GM19438 (cell line): ENCODE measurements around the gene LSM14B.
"Not testable (repeated sequence)": the region's sequence is repeated elsewhere in the genome, so short reads cannot be mapped to it uniquely, and the experiment has no call there.

ENCODE experiments used
- ATAC-seq: cut with Tn5 transposase; IDR thresholded peaks from one replicate; pipeline ENCODE4 v1.9.1; 2021; ENCODE audit warnings: low read depth; ENCODE audit not compliant: unreplicated experiment

LSM14B gene

DNA sequence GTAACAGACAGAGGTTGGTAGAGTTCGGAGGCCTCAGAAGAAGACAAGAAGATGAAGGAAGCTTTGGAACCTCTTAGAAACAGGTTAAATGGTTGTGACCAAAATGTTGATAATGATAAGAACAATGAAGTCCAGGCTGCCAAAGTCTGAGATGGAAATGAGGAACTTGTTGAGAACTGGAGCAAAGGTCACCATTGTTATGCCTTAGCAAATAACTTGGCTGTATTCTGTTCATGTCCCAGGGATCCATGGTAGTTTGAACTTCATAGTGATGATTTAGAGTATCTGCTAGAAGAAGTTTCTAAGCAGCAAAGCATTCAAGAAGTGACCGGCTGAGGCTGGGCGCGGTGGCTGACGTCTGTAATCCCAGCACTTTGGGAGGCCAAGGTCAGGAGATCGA lies 11.1 kb upstream of the LSM14B start:
- ATAC-seq, result no peak

GRCh38 chr20:62112368-62112767 lies 9.9 kb upstream of the LSM14B start:
- no peak for ATAC-seq

GRCh38 chr20:62114894-62115293 lies 7.4 kb upstream of the LSM14B start:
- ATAC-seq, result no peak

DNA sequence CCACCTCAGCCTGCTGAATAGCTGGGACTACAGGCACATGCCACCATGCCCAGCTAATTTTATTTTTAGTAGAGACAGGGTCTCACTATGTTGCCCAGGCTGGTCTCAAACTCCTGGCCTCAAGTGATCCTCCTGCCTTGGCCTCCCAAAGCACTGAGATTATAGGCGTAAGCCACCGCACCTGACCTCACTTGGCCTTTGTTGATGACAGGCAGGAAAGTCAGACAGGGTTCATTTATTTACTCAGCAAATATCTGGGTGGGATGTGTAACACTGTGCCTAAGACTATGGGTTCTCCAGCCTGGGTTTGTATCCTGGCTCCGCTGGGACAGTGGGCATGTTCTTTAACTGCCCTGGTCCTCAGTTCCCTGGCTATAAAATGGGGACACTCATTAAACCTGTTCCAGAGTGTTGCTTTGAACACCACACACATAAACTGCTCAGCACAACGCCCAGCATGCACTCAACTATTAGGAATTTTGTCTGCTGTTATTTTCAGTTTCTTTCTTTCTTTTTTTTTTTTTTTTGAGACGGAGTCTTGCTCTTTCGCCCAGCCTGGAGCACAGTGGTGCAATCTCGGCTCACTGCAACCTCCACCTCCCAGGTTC lies 6.4 kb upstream of the LSM14B start:
- not testable (repeated sequence) for ATAC-seq

DNA sequence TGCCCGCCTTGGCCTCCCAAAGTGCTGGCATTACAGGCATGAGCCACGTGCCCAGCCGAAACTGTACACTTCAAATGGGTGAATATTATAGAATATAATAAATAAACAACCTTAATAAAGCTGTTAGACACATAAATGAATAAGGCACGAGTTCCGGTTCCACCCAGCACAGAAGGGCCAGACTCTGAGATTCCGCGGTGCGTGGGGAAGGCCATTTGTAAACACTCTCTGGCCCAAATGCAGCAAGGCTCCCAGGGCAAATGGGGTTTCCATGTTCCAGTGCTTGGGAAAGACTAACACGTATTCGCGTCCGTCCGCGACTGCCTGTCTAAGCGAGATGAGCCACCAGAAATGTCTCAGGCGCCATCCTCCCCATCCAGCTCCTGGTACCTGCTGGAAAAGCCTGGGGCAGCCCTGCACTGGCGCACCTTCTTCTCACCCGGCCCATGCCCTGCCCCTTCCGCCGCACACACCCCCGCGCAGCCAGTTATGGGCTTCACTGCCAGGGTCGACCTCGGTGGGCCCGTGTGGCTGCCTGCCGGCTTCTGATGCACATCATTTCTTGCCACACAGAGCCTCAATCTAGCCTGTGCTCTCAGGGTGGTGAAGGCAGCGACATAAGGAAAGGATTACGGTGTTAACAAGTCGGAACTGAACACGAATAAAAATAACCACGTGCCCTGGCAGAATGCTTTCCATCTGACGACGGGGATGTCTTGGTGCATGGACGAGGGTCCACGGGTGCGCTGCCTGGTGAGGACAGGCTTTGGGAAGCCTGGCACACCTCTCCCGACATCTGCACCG lies 5.5 kb upstream of the LSM14B start:
- no peak for ATAC-seq

- no peak for ATAC-seq
These were observed 5.0 kb upstream of the LSM14B start for GRCh38 chr20:62117362-62117646.

GRCh38 chr20:62117658-62118057 lies 4.6 kb upstream of the LSM14B start:
- ATAC-seq, result no peak

GRCh38 chr20:62118113-62119043 lies 3.9 kb upstream of the LSM14B start:
- no peak for ATAC-seq

DNA sequence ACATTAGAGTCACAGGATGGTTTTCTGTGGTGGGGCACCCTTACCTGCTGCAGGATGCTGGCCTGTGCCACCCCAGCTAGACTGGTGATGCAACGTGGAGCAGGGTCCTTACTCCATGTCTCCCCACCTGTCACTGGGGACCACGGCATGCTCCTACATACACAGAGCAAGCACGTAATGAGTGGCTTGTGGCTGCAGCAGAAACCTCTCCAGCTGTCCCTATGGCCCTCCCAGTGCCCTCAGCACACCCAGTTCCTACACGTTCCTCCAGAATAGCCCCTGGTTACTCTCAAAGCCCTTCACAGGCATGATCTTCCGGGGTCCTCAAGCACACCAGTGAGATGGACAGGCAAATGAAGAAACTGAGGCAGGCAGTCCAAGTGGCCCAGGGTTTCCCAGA lies 3.2 kb upstream of the LSM14B start:
- ATAC-seq, result no peak

DNA sequence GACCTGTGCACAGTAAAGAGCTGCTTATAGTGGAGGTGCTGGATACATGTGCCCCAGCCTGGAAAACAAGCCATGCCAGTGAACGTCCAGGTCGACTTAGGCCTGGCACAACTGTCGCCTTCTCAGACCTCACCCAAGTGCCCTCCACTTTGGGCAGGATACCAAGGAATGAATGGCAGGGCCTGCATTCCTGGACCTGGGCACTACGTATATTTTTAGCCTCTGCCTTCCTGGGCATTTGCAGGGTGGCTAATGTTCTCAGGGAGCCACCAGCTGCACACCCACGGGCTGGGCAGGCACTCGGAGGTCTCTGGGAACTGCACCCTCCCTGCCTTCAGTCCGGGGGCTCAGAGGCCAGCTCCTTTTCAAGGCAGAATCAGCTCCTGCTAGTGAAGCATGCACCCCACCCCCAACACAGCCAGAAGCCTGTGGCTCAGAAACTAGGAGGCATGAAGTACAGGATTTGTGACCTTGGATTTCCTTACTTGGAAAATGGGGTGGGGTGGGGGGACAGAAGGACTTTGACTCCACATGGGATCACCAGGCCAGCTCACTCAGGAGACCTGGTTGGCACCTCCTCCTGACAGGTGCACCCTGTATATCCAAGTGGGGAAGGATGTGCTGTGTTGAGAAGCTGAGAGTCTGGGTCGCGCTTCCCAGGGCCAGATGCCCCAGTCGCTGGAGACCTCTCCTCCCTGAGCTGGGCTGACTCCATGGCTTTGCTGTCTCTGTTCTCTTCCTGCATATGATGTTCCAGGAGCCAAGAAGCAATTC lies 2.5 kb upstream of the LSM14B start:
- no peak for ATAC-seq

- no peak for ATAC-seq
These were observed 1.9 kb upstream of the LSM14B start for GRCh38 chr20:62120365-62120762.

GRCh38 chr20:62120990-62121775 lies 1.1 kb upstream of the LSM14B start:
- peak; percentile 6 for ATAC-seq

DNA sequence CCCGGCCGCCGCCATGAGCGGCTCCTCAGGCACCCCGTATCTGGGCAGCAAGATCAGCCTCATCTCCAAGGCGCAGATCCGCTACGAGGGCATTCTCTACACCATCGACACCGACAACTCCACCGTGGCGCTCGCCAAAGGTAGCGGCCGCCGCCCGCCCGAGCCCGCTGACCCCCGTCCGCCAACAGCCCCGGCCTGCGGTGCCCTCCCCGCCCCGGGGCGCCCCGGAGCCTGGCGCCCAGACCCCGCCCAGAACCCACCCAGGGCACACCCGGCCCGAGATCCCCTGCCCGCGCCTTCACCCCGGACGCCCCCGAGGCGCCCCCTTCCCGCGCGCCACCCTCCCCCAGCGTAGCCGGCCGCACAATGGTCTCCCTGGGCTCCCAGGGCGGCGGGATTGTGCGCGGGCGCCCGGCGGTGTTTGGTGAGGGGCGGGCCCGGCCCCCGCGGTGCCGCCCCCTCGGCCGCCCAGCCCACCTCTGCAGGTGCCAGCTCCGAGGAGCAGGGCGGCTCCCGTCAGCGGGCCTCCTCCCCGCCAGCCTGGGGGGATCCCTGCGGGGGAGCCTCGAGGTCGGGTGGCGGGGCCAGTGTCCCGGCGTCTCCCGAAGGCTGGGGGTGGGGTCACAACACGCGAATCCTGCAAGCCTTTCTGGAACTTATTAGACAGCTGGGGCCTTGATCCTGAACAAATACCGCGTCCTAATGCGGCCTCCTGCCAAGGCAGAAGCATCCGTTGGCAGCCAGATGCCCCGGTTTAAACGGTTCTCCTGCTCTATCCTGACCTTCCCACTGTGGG lies 577 bp downstream of the LSM14B start:
- peak; percentile 15 for ATAC-seq

DNA sequence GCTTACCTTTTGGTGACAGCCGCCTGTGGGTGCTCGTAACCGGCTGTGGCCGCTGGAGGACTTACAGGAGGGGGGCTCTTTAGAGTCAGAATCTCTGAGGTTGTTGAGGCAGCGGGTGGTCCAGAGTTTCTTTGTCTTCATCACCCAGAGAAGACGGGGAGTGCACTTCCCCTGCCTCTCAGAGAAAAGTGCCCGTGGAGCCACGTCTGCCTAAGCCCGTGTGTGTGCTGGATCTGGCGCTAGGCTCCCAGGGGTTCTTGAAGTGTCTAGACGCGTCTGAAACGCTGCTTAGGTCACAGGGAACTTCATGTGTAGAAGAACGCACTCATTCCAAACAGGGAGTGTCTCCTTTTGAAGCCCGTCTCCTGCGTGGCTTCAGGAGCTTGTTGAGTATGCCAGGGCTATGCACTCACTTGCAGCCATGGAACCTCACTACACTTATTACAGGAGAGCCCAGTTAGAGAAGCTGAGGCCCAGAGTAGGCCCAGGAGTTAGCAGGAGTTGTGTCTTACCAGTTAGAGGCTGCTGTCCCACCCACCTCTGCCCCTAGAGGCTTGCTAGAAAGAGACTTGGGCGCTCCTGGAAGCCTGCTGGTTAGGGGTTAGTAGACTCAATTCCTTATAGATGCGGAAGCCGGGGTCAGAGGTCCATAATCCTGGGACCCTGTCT lies 1.3 kb downstream of the LSM14B start:
- no peak for ATAC-seq

- ATAC-seq, result no peak
These were observed 3.9 kb downstream of the LSM14B start for GRCh38 chr20:62126141-62126540.

DNA sequence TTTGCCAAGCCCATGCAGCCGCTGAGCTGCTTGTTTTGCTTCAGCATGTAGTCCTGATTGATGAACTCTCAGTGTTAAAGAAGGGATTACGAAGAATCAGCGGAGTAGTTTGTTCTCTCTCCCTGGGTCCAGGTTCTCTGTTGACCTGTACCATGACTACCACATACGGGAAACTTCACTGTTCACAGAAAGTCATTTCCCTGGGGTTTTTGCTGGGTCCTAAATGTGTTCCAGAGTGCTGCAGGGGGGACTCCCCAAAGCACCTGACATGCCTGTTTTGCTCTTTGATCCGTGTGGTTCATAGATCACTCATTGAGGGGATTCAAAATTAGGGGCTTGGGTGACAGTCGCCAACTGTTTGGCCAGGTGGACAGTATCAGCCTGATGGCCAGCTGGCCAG lies 5.5 kb downstream of the LSM14B start:
- ATAC-seq, result no peak

DNA sequence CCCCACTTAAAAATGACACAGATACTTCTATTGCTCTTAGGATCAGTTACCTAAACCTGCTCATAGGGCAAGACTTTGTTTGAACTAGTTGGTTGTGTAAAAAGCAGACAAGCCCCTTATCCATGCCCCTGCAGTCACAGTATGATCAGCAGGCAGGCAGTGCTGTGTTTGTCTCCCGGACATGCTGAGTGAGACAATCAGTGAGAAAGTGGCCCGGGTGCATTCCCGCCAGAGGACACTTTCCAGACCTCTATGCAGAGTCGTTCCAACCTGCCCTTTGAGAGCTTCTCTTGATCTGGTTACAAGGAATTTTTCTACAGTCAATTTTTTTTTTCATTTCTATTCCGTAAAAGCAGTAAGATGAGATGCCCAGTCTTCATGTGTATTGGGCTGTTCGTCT lies 6.2 kb downstream of the LSM14B start:
- no peak for ATAC-seq

- no peak for ATAC-seq
These were observed 7.7 kb downstream of the LSM14B start for GRCh38 chr20:62129731-62130531.
